MM.1S (cell line): ENCODE measurements around the gene B4GALT3.

ENCODE experiments used
- CTCF ChIP-seq: fragments of 300-600 bp; sonication (generic); IDR thresholded peaks from 2 replicates; pipeline ENCODE4 v1.5.1; 2016; ENCODE audit warnings: antibody characterized with exemption, low read length, mixed read lengths
- EZH2phosphoT487 ChIP-seq: fragments of 300-600 bp; sonication (generic); IDR thresholded peaks from 2 replicates; pipeline ENCODE4 v1.6.1; 2018; ENCODE audit warnings: antibody characterized with exemption, low read length

DNA sequence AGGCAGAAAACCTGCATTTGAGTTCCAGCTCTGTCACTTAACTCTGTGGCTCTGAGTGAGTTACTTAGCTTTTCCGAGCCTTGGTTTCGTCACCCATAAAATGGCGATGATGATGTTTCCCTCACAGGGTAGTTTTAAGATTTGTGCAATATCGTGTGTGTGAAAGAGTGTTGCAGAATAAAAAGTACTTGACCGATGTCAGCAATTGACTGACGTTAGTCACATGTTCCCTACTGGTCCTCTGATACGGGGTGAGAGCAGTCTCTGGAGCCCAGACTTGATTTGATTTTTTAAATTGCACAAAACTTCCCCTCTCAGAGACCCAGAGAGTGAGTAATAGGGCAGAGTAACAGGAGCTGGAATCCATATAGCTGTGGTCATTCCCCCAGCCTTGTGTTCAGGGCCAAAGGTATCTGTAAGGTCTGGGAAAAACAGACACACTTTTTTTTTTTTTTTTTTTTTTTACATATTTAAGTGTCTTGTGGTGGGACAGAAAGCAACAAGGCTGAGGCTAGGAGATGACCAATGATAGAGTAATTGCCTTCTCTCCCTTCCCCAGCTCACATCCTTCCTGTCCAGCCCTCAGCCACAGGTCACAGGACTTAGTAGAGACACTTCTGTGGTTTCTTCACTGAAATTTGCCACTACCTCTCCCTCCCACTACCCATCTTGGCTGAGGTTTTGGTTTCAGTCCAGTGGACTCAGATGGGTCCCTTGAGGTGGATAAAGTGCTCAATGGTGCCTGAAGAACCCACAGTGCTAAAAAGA is 39.8 kb upstream of the B4GALT3 start:
- TF ChIP-seq CTCF (no peak), EZH2phosphoT487 (no peak)
